Thyroid gland (tissue), 4 donors: ENCODE data around the gene ZNF57. TPM values are rescaled to one million over a fixed set of nuclear protein-coding genes. Genes with fewer than 3 reads are reported as not detected.
"Not testable (repeated sequence)": the region's sequence is repeated elsewhere in the genome, so short reads cannot be mapped to it uniquely, and the experiment has no call there.

ENCODE experiments used
- DNase-seq, 2 donors: peaks; one replicate each; pipeline ENCODE4 v3.0.0-alpha.2; 2019
- H3K27ac ChIP-seq, 3 donors: fragments of 200-600 bp; sonication (generic); 1 replicate in 2 of 3; 2 replicates in 1 of 3; pipeline ENCODE4 v1.5.1; 2016 to 2019; ENCODE audit warnings: mild to moderate bottlenecking in 1 of 3, moderate library complexity in 1 of 3
- H3K27me3 ChIP-seq: fragments of 200-600 bp; sonication (generic); one replicate; pipeline ENCODE4 v1.5.1; 2019
- H3K36me3 ChIP-seq, 2 donors: fragments of 200-600 bp; sonication (generic); one replicate each; pipeline ENCODE4 v1.5.1; 2016 to 2019
- H3K4me1 ChIP-seq, 2 donors: fragments of 200-600 bp; sonication (generic); one replicate each; pipeline ENCODE4 v1.5.1; 2017 to 2019
- H3K4me3 ChIP-seq, 3 donors: fragments of 200-600 bp; sonication (generic); replicated peaks in 1 of 3; 1 replicate in 2 of 3; 2 replicates in 1 of 3; pipeline ENCODE4 v1.5.1; 2016; ENCODE audit warnings: mild to moderate bottlenecking in 1 of 3
- H3K9me3 ChIP-seq: fragments of 200-600 bp; sonication (generic); one replicate; pipeline ENCODE4 v1.5.1; 2017
- CTCF ChIP-seq, 6 experiments: fragments of 200-600 bp in 3 of 6; fragments of 450-650 bp in 3 of 6; sonication (generic) in 3 of 6; IDR thresholded peaks; one replicate each; pipeline ENCODE4 v1.5.1; 2016 to 2019; ENCODE audit warnings: antibody characterized with exemption in 6 of 6, mild to moderate bottlenecking in 2 of 6, inconsistent platforms in 1 of 6, moderate library complexity in 1 of 6
- POLR2A ChIP-seq, 2 donors: fragments of 450-650 bp; IDR thresholded peaks; one replicate each; pipeline ENCODE4 v1.6.1; 2017; ENCODE audit warnings: antibody characterized with exemption in 2 of 2, mild to moderate bottlenecking in 2 of 2, moderate library complexity in 1 of 2
- WGBS, 2 donors: methylation state at CpG; one replicate each; pipeline ENCODE4 v1.1.5; 2017; 5-methylcytosine and 5-hydroxymethylcytosine counted together
- intact Hi-C: fragments of 100-400 bp; cut with DNase I; formaldehyde crosslinking; loops from one replicate; pipeline ENCODE4 v1.15.1; 2023
- total RNA-seq, 4 donors: library from RNA; depleted of rRNA; stranded (reverse); fragments of >200 nt; gene quantifications; one replicate each; pipeline ENCODE4 v1.2.3, GENCODE V29; 2016

The ZNF57 gene
- total RNA-seq, 4 donors from 2014 or later = 3.1 to 4.8 (median 3.6) TPM

GRCh38 chr19:2896694-2897093, 4.0 kb upstream of the ZNF57 start:
- WGBS, 2 donors = 73 to 83% methylated on average over 8 of the region's 8 CpGs
- H3K4me3 ChIP-seq = no peak overlapping the region
- H3K27me3 ChIP-seq = no peaks in the 10 kb centered on the region
- TF ChIP-seq CTCF (IDR thresholded peaks at IDR 0.05) = no peak
- no peak for TF ChIP-seq POLR2A (IDR thresholded peaks at IDR 0.05)
- intact Hi-C loops = no loop called here
- no peak overlapping the region for H3K27ac ChIP-seq
- no peak for DNase-seq
- peaks cover 0 to 3% of the 10 kb centered on the region in 2 donors for H3K4me1 ChIP-seq
- H3K36me3 ChIP-seq = no peaks in the 10 kb centered on the region
- H3K9me3 ChIP-seq = no peaks in the 10 kb centered on the region

- Histone ChIP-seq H3K27ac (no peak overlapping the region), H3K9me3 (no peaks in the 10 kb centered on the region), H3K36me3 (no peaks in the 10 kb centered on the region), H3K27me3 (no peaks in the 10 kb centered on the region), H3K4me3 (no peak overlapping the region), H3K4me1 (peaks cover 0 to 6% of the 10 kb centered on the region in 2 donors)
- no peak for DNase-seq
- no peak for TF ChIP-seq CTCF (IDR thresholded peaks at IDR 0.05)
- TF ChIP-seq POLR2A (IDR thresholded peaks at IDR 0.05) = no peak
- WGBS, 2 donors = 71 to 83% methylated on average over 8 to 13 of the region's 13 CpGs
- intact Hi-C loops = loop anchor here (5.0 kb wide), 1 partner anchor 40 kb away; the partner anchor contains the start of gene ZNF77
Observed at GRCh38 chr19:2902590-2903218, 2.0 kb downstream of the ZNF57 start.

GRCh38 chr19:2903326-2903725, 2.6 kb downstream of the ZNF57 start:
- H3K9me3 ChIP-seq, H3K4me3 ChIP-seq, H3K36me3 ChIP-seq, H3K27ac ChIP-seq, H3K4me1 ChIP-seq, H3K27me3 ChIP-seq, DNase-seq: not testable (repeated sequence)
- WGBS, 2 donors = 92 to 97% methylated on average over 13 of the region's 13 CpGs
- intact Hi-C loops = loop anchor here (5.0 kb wide), 1 partner anchor 39 kb away; the partner anchor contains the start of gene ZNF77

- H3K4me1 ChIP-seq = peaks cover 0 to 6% of the 10 kb centered on the region in 2 donors
- H3K27ac ChIP-seq = no peak overlapping the region
- H3K9me3 ChIP-seq = no peaks in the 10 kb centered on the region
- no peaks in the 10 kb centered on the region for H3K36me3 ChIP-seq
- TF ChIP-seq POLR2A (IDR thresholded peaks at IDR 0.05) (no peak), CTCF (IDR thresholded peaks at IDR 0.05) (no peak)
- DNase-seq = no peak
- WGBS, 2 donors = 91 to 93% methylated on average over 11 of the region's 11 CpGs
- H3K27me3 ChIP-seq = no peaks in the 10 kb centered on the region
- intact Hi-C loops = no loop called here
- H3K4me3 ChIP-seq = no peak overlapping the region
Observed at GRCh38 chr19:2905918-2906519, 5.3 kb downstream of the ZNF57 start.

GRCh38 chr19:2906631-2907195, 6.0 kb downstream of the ZNF57 start:
- intact Hi-C loops = no loop called here
- TF ChIP-seq CTCF (IDR thresholded peaks at IDR 0.05) (no peak), POLR2A (IDR thresholded peaks at IDR 0.05) (no peak)

More at GRCh38 chr19:2906631-2907195, 6.0 kb downstream of the ZNF57 start:
- Histone ChIP-seq H3K27ac (no peak overlapping the region), H3K36me3 (no peaks in the 10 kb centered on the region), H3K4me3 (no peak overlapping the region), H3K9me3 (no peaks in the 10 kb centered on the region), H3K27me3 (no peaks in the 10 kb centered on the region), H3K4me1 (peaks cover 0 to 3% of the 10 kb centered on the region in 2 donors)
- no peak for DNase-seq
- 87 to 90% methylated on average over 4 to 18 of the region's 20 CpGs for WGBS, 2 donors
